ENCODE results near the gene XRCC1. TPM values are rescaled to one million over a fixed set of nuclear protein-coding genes. Genes with fewer than 3 reads are reported as not detected.

Gene XRCC1, protein sequence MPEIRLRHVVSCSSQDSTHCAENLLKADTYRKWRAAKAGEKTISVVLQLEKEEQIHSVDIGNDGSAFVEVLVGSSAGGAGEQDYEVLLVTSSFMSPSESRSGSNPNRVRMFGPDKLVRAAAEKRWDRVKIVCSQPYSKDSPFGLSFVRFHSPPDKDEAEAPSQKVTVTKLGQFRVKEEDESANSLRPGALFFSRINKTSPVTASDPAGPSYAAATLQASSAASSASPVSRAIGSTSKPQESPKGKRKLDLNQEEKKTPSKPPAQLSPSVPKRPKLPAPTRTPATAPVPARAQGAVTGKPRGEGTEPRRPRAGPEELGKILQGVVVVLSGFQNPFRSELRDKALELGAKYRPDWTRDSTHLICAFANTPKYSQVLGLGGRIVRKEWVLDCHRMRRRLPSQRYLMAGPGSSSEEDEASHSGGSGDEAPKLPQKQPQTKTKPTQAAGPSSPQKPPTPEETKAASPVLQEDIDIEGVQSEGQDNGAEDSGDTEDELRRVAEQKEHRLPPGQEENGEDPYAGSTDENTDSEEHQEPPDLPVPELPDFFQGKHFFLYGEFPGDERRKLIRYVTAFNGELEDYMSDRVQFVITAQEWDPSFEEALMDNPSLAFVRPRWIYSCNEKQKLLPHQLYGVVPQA
- 10 to 100 TPM; 37.9 to 38.9 TPM for total RNA-seq
- total RNA-seq = 20.0 to 32.7 reads per million in 2 donors

DNA sequence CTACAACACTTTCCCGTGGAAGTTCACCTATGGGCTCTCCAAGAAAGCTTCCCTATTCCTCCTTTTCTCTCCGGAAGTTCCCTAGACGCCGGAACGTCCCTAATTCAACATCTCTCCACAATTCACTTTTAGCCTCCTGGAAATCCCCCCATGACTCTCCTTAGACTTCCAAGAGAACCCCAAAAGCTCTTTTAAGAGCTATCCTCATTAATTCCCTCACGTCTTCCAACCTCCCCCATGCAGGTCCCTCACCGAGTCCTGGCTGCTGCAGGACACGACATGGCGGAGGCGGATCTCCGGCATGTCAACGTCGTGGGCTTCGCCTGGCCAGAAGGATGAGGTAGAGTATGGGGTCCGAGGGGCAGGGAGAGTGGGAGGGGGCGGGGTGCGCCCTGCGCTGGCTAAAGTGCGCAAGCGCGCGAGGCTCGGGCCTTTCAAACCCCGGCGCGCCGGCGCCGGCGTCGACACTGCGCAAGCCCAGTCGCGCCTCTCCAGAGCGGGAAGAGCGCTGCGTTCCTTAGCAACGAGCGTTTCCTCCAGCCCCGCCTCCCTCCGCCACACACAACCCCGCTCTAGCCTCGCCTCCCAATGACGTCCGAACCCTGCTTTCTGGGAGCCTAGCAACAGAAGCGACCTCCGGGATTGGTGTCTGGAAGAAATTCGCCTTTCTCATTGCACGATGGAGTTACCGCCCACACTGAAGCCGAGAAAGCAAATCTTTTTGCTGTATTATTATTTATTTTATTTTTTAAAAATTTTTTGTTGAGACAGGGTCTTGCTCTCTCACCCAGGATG is at the start of gene XRCC1, which contains the start of gene PINLYP:
XRCC1 (minus strand) TSS at position 372 of the 795 bp plus-strand sequence; CDS start at position 303, 69 bp downstream.
PINLYP (plus strand) TSS at position 646 of the 795 bp plus-strand sequence. CDS start 1,391 bp downstream, outside the sequence.
- Mint-ChIP-seq H3K4me1 (peaks cover 34% of the 10 kb centered on the region), H3K27ac (peak within 1 kb of the TSS; percentile 99), H3K27me3 (no peaks in the 10 kb centered on the region), H3K4me3 (peak within 1 kb of the TSS; percentile 97), H3K36me3 (ENCODE audit: low read depth) (peaks cover 6% of the 10 kb centered on the region)
- DNase-seq (peak; percentile 92 to 96 (median 95)), ATAC-seq (peak; percentile 99)
- H3K9me3 ChIP-seq (ENCODE audit: control insufficient read depth, low read length, poor library complexity, severe bottlenecking) = no peaks in the 10 kb centered on the region

DNA sequence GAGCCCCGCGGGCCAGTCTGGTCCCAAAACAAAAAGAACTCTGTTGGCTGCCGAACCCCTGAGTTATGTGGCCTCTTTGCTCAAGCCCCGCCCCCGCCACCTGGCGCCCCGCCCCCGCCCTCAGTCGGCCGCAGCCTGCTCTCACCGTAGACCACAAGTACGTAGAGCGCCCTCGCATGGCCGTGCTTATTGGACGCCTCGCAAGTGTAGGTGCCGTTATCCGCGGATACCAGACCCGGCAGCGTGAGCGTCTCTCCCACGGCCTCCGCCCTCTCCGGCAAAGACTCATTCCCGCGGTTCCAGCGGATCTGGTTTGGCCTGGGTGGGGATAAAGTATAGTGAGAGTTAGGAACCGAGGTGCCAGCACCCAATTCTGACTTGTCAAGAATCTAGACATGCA is 49.6 kb upstream of the XRCC1 start:
- no peak overlapping the region for H3K4me3 Mint-ChIP-seq
- peaks cover 21% of the 10 kb centered on the region for H3K4me1 Mint-ChIP-seq
- peak; percentile 71 to 87 (median 77) for DNase-seq
- no peaks in the 10 kb centered on the region for H3K36me3 Mint-ChIP-seq (ENCODE audit: low read depth)
- no peak overlapping the region for H3K27ac Mint-ChIP-seq
- peaks cover 12% of the 10 kb centered on the region for H3K27me3 Mint-ChIP-seq
- ATAC-seq = peak; percentile 94
- no peaks in the 10 kb centered on the region for H3K9me3 ChIP-seq (ENCODE audit: control insufficient read depth, low read length, poor library complexity, severe bottlenecking)

DNA sequence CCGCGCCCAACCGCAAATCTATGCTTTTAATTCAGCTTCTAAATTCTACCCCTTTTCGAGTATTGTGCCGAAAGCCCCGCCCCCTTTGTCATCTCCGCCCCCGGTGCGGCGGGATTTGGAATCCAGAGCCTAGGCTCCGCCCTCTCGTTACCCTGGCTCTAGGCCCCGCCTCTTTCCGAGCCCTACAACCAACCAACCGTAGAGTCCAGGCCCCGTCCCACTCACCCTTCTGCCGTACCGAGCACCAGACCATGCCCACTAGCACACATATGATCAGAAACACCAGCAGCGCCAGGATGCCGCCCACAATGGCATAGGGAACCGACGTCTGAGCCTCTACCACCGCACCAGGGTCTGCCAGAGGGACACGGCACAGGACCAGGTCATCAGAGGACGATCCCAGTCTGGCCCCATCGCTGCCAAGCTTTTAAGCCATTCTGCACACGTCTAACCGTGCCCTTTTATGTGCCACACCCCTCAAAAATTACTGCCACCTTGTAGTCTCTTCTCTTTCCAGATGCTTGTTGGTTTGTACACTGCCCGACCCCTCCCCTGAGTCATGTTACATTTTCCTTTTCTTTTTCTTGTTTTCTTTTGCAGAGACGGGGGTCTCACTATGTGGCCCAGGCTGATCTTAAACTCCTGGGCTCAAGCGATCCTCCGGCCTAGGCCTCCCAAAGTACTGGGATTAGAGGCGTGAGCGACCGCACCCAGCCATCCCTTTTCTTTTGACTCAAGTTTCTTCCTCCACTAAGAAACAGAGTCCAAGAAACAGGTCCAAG is 48.8 kb upstream of the XRCC1 start:
- no peak for ATAC-seq
- DNase-seq = no peak
- no peak overlapping the region for H3K4me3 Mint-ChIP-seq
- peaks cover 22% of the 10 kb centered on the region for H3K4me1 Mint-ChIP-seq
- no peaks in the 10 kb centered on the region for H3K9me3 ChIP-seq (ENCODE audit: control insufficient read depth, low read length, poor library complexity, severe bottlenecking)
- H3K27ac Mint-ChIP-seq = no peak overlapping the region
- H3K27me3 Mint-ChIP-seq = peaks cover 12% of the 10 kb centered on the region
- no peaks in the 10 kb centered on the region for H3K36me3 Mint-ChIP-seq (ENCODE audit: low read depth)

DNA sequence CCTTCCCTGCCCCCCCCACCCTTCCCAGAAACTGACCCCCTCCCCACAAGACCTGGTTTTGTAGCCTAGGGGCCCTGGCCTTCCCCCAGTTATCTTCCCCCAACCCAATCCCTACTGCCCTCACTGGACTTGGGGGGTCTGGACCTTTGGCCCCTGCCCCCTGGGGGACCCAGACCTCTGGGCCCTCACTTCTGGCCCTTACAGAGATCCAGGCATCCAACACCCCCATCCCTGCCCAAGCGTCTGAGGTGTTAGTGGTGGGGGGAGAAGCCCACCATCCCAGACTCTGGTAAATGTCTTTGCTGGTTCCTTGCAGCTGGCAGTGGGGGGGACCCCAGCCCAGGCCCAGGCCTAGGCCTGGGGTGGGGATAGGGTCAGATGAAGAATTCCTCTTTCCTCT is 47.6 kb upstream of the XRCC1 start:
- H3K27ac Mint-ChIP-seq = no peak overlapping the region
- H3K4me1 Mint-ChIP-seq = peaks cover 25% of the 10 kb centered on the region
- H3K4me3 Mint-ChIP-seq = no peak overlapping the region
- no peak for ATAC-seq
- H3K27me3 Mint-ChIP-seq = peaks cover 12% of the 10 kb centered on the region
- H3K36me3 Mint-ChIP-seq (ENCODE audit: low read depth) = no peaks in the 10 kb centered on the region
- H3K9me3 ChIP-seq (ENCODE audit: control insufficient read depth, low read length, poor library complexity, severe bottlenecking) = no peaks in the 10 kb centered on the region
- no peak for DNase-seq

DNA sequence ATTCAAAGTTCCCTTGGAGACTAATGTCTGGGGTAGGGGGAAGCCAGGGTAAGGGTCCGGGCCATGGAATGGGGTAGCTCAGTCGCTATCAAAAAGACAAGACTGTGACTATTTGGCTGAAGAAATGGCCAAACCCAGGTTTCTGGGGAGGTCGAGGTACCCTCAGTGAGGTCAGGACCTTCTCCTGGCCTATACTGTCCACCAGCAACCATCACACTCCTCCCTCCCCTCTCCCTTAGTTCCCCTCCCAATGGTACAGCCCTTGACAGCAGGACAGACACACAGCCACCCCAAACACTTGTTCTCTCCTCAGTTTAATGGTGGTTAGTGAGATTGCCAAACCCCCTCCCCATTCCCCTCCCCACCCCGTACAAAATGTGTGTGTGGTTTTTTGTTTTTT is 46.7 kb upstream of the XRCC1 start:
- Mint-ChIP-seq H3K4me1 (peaks cover 23% of the 10 kb centered on the region), H3K4me3 (peak overlapping the region; percentile 28), H3K27ac (no peak overlapping the region), H3K27me3 (peaks cover 6% of the 10 kb centered on the region), H3K36me3 (ENCODE audit: low read depth) (no peaks in the 10 kb centered on the region)
- no peak for ATAC-seq
- no peak for DNase-seq
- H3K9me3 ChIP-seq (ENCODE audit: control insufficient read depth, low read length, poor library complexity, severe bottlenecking) = no peaks in the 10 kb centered on the region

DNA sequence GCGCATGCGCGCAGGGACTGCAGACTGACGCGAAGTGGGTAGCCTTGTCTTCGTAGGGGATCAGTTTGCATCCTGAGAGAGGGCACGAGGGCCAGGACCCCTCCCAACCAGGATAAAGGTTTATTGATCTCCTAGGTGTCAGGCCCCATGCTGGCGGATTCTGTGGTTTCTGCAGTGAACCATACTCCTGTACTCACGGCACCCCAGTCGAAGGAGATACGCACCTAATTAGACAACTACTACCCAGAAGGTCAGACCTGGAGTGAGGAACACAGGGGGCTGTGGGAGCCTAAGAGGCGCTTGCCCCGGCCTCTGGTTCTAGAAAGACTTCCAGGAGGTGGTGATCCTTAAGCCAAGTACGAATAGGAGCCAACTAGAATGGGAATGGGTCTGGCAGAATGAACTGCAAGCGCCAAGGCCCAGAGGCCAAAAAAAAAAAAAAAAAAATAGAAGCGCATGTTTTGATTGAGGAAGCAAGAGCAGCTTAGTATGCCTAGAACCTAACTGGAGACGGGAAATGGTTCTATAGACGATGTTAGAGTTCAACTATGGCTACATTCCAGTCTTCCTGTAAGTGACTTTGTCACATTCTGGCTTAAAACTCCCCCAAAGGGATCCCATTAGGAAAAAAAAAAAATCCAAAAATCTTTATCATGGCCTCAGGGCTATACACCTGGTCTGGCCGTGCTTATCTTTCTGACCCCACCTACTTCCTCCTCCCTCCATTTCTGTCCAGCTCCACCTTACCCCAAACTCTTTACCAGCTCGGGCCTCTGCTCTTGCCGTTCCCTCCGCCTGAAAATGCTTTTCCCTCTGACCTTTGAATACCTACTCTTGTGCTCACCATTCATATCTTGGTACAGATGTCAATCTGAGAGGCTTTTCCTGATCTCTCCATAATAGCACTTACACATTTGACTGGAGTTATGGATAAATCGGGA is 45.0 kb upstream of the XRCC1 start:
- no peaks in the 10 kb centered on the region for H3K36me3 Mint-ChIP-seq (ENCODE audit: low read depth)
- H3K4me1 Mint-ChIP-seq = peaks cover 25% of the 10 kb centered on the region
- no peaks in the 10 kb centered on the region for H3K27me3 Mint-ChIP-seq
- H3K9me3 ChIP-seq (ENCODE audit: control insufficient read depth, low read length, poor library complexity, severe bottlenecking) = no peaks in the 10 kb centered on the region
- peak overlapping the region; percentile 97 for H3K4me3 Mint-ChIP-seq
- peak; percentile 66 to 75 (median 69) for DNase-seq
- no peak for ATAC-seq
- peak overlapping the region; percentile 91 for H3K27ac Mint-ChIP-seq

DNA sequence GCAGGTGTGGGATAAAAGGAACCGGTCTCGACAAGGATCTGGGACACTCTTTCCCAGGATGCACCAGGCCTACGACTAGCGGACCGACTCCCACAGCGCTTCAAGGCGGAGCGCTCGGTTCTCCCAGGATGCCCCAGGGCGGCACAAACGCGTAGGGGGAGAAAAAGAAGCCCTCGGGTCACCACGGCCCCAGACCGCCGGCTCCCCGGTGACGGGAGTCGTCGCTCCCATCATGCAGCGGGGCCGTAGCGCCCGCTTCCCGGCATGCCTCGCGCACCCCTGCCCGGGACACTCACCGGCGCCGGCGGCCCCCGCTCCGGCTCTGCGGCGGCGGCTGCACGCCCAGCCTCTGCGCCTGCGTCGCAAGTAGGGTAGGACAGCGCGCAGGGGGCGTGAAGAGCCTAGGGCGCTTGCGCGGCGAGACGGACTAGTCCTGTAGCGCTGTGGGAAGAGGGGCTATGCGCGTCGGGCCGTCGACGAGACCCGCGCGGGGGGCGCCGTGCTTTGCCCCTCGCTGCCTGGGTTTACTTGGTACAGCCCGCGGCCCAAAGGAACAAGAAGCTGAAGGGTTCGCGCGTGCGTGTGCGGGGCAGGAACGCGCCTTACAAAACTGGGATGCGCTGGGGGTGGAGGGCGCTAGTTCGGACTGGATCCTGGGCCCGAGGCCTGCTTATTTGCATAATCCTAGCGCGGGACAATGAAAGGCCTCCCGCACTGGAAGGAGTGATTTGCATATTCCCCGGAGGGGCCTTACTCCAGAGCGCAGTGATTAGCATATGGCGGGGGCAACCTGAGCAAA is 44.1 kb upstream of the XRCC1 start, which contains the start of gene ZNF428:
ZNF428 (minus strand) TSS at position 368 of the 799 bp plus-strand sequence. CDS start 5,325 bp downstream, outside the sequence.
- H3K4me1 Mint-ChIP-seq = peaks cover 27% of the 10 kb centered on the region
- peak; percentile 90 for ATAC-seq
- DNase-seq = peak; percentile 76 to 88 (median 85)
- no peaks in the 10 kb centered on the region for H3K9me3 ChIP-seq (ENCODE audit: control insufficient read depth, low read length, poor library complexity, severe bottlenecking)
- peak within 1 kb of the TSS; percentile 97 for H3K4me3 Mint-ChIP-seq
- H3K36me3 Mint-ChIP-seq (ENCODE audit: low read depth) = no peaks in the 10 kb centered on the region
- H3K27ac Mint-ChIP-seq = peak within 1 kb of the TSS; percentile 91
- no peaks in the 10 kb centered on the region for H3K27me3 Mint-ChIP-seq

DNA sequence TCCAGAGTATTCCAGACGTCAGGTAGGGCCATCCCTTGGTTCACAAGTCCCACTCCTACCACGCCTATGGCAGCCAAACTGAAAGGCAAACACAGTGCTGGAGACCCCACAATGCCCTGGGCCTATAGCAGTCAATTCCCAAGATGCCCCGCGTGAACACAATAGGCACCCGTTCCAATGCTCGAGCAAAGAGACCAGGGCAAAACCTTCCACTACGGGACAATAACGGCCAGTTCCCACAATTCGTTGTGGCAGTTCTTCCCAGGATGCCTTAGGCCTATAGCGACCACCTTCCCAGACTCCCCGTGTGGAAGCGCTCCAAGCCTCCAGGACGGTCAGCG is 43.6 kb upstream of the XRCC1 start:
- Mint-ChIP-seq H3K4me3 (peak overlapping the region; percentile 97), H3K36me3 (ENCODE audit: low read depth) (no peaks in the 10 kb centered on the region), H3K27me3 (no peaks in the 10 kb centered on the region), H3K4me1 (peaks cover 25% of the 10 kb centered on the region), H3K27ac (peak overlapping the region; percentile 91)
- no peak for DNase-seq
- H3K9me3 ChIP-seq (ENCODE audit: control insufficient read depth, low read length, poor library complexity, severe bottlenecking) = no peaks in the 10 kb centered on the region
- ATAC-seq = peak; percentile 12

DNA sequence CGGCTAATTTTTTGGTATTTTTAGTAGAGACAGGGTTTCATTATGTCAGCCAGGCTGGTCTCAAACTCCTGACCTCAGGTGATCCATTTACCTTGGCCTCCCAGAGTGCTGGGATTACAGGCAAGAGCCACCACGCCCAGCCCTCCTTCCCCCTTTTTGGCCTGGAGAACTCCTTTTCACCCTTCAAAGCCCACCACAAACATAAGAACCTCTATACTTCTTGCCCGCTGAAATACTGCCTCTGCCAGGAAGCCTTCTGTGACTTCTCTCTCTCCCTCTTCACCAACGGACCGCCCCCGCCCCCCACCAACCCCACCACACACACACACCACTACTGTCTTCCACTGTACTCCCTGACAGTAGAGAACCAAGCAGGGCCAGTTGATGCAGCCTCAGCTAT is 41.6 kb upstream of the XRCC1 start:
- Mint-ChIP-seq H3K27ac (peak overlapping the region; percentile 39), H3K27me3 (no peaks in the 10 kb centered on the region), H3K36me3 (ENCODE audit: low read depth) (peaks cover 12% of the 10 kb centered on the region), H3K4me1 (peaks cover 34% of the 10 kb centered on the region), H3K4me3 (no peak overlapping the region)
- ATAC-seq (no peak), DNase-seq (no peak)
- no peaks in the 10 kb centered on the region for H3K9me3 ChIP-seq (ENCODE audit: control insufficient read depth, low read length, poor library complexity, severe bottlenecking)

DNA sequence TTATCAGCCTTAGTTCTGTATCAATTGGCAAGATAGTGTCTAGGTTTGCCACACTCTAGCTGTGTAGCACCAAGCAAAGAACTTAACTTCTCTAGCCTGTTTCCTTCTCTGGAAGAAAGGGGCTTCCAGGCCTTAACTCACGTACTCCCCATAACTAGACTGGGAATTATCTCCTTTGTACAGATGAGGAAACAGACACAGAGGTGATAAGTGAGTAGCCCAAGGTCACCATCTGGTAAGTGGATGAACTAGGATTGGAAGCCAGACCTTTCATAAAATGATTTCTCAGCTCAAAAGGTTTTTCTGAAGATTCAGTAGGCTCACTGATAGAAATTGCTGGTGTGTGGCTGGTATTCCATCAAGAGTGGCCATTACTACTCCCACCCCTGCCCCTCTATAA is 41.0 kb upstream of the XRCC1 start:
- Mint-ChIP-seq H3K27ac (peak overlapping the region; percentile 39), H3K4me1 (peaks cover 34% of the 10 kb centered on the region), H3K36me3 (ENCODE audit: low read depth) (peaks cover 12% of the 10 kb centered on the region), H3K27me3 (no peaks in the 10 kb centered on the region), H3K4me3 (no peak overlapping the region)
- no peaks in the 10 kb centered on the region for H3K9me3 ChIP-seq (ENCODE audit: control insufficient read depth, low read length, poor library complexity, severe bottlenecking)
- ATAC-seq (no peak), DNase-seq (no peak)

DNA sequence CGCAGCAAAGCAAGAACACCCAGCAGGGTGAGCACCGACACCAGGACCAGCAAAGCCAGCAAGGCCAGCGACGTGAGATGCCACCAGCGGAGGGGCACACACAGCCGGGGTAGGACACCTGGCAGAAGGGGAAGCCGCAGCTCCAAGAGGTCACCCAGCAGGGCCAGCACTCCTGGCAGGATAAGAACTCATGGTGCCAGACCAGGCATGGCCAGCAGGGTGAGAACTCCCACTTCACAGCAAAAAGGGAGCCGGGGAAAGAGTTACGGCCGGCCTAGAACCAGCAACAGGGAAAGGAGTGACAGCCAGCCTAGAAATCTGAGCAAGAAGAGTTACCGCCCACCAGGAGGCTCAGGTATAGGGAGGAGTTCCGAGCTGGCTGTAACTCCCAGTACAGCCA is 37.0 kb upstream of the XRCC1 start:
- Mint-ChIP-seq H3K4me1 (peaks cover 30% of the 10 kb centered on the region), H3K4me3 (no peak overlapping the region), H3K36me3 (ENCODE audit: low read depth) (peaks cover 12% of the 10 kb centered on the region), H3K27me3 (no peaks in the 10 kb centered on the region), H3K27ac (peak overlapping the region; percentile 84)
- DNase-seq (no peak), ATAC-seq (no peak)
- no peaks in the 10 kb centered on the region for H3K9me3 ChIP-seq (ENCODE audit: control insufficient read depth, low read length, poor library complexity, severe bottlenecking)
